Stimulated activated CD8-positive, alpha-beta memory T cell treated with anti-CD3 and anti-CD28 coated beads, Interleukin-4, amount 100 ng/mL, for 24 hours (primary cell): ENCODE measurements around the gene JPH3.

ENCODE experiments used
- DNase-seq: peaks from one replicate; pipeline ENCODE4 v3.0.0-alpha.2; 2020; ENCODE audit warnings: low read depth

The JPH3 gene

GRCh38 chr16:87602001-87602775 is at the start of gene JPH3:
Gene JPH3, plus strand, starts transcription at chr16:87602508. Its CDS starts 639 bp downstream, at chr16:87603147.
- DNase-seq, result no peak

- no peak for DNase-seq
These were observed 49.3 kb upstream of the JPH3 start for GRCh38 chr16:87552772-87553573.

GRCh38 chr16:87554754-87555427 is 47.4 kb upstream of the JPH3 start:
- DNase-seq, result no peak

- DNase-seq, result no peak
These were observed 46.7 kb upstream of the JPH3 start for GRCh38 chr16:87555647-87556046.

- no peak for DNase-seq
These were observed 45.3 kb upstream of the JPH3 start for GRCh38 chr16:87556941-87557459.

- DNase-seq, result no peak
These were observed 43.6 kb upstream of the JPH3 start for GRCh38 chr16:87558682-87559081.

- no peak for DNase-seq
These were observed 42.4 kb upstream of the JPH3 start for GRCh38 chr16:87559945-87560344.

GRCh38 chr16:87560428-87561199 is 41.7 kb upstream of the JPH3 start:
- DNase-seq, result no peak

GRCh38 chr16:87561200-87562105 is 40.9 kb upstream of the JPH3 start:
- no peak for DNase-seq

- DNase-seq, result no peak
These were observed 40.1 kb upstream of the JPH3 start for GRCh38 chr16:87562201-87562600.

- DNase-seq, result no peak
These were observed 39.3 kb upstream of the JPH3 start for GRCh38 chr16:87563022-87563421.

- DNase-seq, result no peak
These were observed 38.4 kb upstream of the JPH3 start for GRCh38 chr16:87563714-87564523.

- no peak for DNase-seq
These were observed 37.9 kb upstream of the JPH3 start for GRCh38 chr16:87564524-87564778.

GRCh38 chr16:87569601-87570571 is 32.4 kb upstream of the JPH3 start:
- DNase-seq, result no peak

- DNase-seq, result no peak
These were observed 31.8 kb upstream of the JPH3 start for GRCh38 chr16:87570572-87570937.

GRCh38 chr16:87570938-87571867 is 31.1 kb upstream of the JPH3 start:
- DNase-seq, result no peak

GRCh38 chr16:87571868-87572244 is 30.5 kb upstream of the JPH3 start:
- DNase-seq, result no peak

- no peak for DNase-seq
These were observed 29.3 kb upstream of the JPH3 start for GRCh38 chr16:87572959-87573358.
